OCI-LY7 (cell line): ENCODE measurements around the gene CYP8B1. TPM values are rescaled to one million over a fixed set of nuclear protein-coding genes. Genes with fewer than 3 reads are reported as not detected.

ENCODE experiments used
- BruUV-seq: library from RNA; stranded (reverse); fragments of 400-500 nt; replicated peaks from 2 replicates; lab custom pipeline; 2021; lab: Mats Ljungman, UMichigan
- CTCF ChIA-PET: fragments of 300-600 bp; sonication (Branson Sonifier 250); formaldehyde crosslinking; loops from one replicate; lab custom pipeline; 2022; ENCODE audit warnings: antibody characterized with exemption; ENCODE audit not compliant: unreplicated experiment; lab: Charles Lee
- POLR2A ChIA-PET: fragments of 300-600 bp; sonication (Branson Sonifier 250); formaldehyde crosslinking; loops from one replicate; lab custom pipeline; 2022; ENCODE audit warnings: antibody characterized with exemption; lab: Charles Lee
- DNase-seq: peaks from one replicate; pipeline ENCODE4 v3.0.0-alpha.2; 2015; ENCODE audit warnings: low spot score
- H2AFZ ChIP-seq: fragments of 200-600 bp; sonication (generic), shearing (Covaris generic); 2 replicates; pipeline ENCODE4 v1.6.1; 2014; ENCODE audit warnings: mild to moderate bottlenecking, antibody characterized with exemption, low read length, moderate library complexity
- H3K27ac ChIP-seq: fragments of 200-600 bp; sonication (generic); 2 replicates; pipeline ENCODE4 v1.5.1; 2014; ENCODE audit warnings: mixed run types, low read depth, mild to moderate bottlenecking, moderate library complexity, low read length, inconsistent platforms; ENCODE audit not compliant: poor library complexity, severe bottlenecking
- H3K36me3 ChIP-seq: fragments of 200-600 bp; sonication (generic); 2 replicates; pipeline ENCODE4 v1.6.1; 2014; ENCODE audit warnings: mild to moderate bottlenecking, antibody characterized with exemption, low read length, moderate library complexity, mixed read lengths; ENCODE audit not compliant: insufficient read depth
- H3K4me1 ChIP-seq: fragments of 200-600 bp; sonication (generic); 2 replicates; pipeline ENCODE4 v1.5.1; 2014; ENCODE audit warnings: mild to moderate bottlenecking, low read length; ENCODE audit not compliant: insufficient read depth, poor library complexity, severe bottlenecking
- H3K4me2 ChIP-seq: fragments of 200-600 bp; sonication (generic); 2 replicates; pipeline ENCODE4 v1.6.1; 2014; ENCODE audit warnings: mild to moderate bottlenecking, low read length
- H3K4me3 ChIP-seq: fragments of 200-600 bp; sonication (generic); 2 replicates; pipeline ENCODE4 v1.5.1; 2014; ENCODE audit warnings: mild to moderate bottlenecking, low read depth, low read length; ENCODE audit not compliant: poor library complexity, severe bottlenecking
- H3K79me2 ChIP-seq: fragments of 200-600 bp; sonication (generic); 2 replicates; pipeline ENCODE4 v1.6.1; 2016; ENCODE audit warnings: low read depth, mild to moderate bottlenecking, low read length, moderate library complexity, mixed read lengths; ENCODE audit not compliant: insufficient read depth
- H3K9me2 ChIP-seq: fragments of 200-600 bp; sonication (generic); 2 replicates; pipeline ENCODE4 v1.6.1; 2016; ENCODE audit warnings: mild to moderate bottlenecking, low read length, mixed read lengths; ENCODE audit not compliant: insufficient read depth
- H3K9me3 ChIP-seq: fragments of 200-600 bp; sonication (generic); 2 replicates; pipeline ENCODE4 v1.6.1; 2014; ENCODE audit warnings: mild to moderate bottlenecking, mixed run types, low read length, mixed read lengths
- H4K20me1 ChIP-seq: fragments of 200-600 bp; sonication (generic); 2 replicates; pipeline ENCODE4 v1.6.1; 2014; ENCODE audit warnings: mild to moderate bottlenecking, antibody characterized with exemption, low read length, moderate library complexity, mixed read lengths; ENCODE audit not compliant: insufficient read depth
- CTCF ChIP-seq: fragments of 200-600 bp; sonication (generic); conservative IDR thresholded peaks from 2 replicates; pipeline ENCODE4 v1.5.1; 2014; ENCODE audit warnings: mild to moderate bottlenecking, antibody characterized with exemption, low read length, moderate library complexity, mixed read lengths
- EZH2phosphoT487 ChIP-seq: fragments of 200-600 bp; sonication (generic); IDR thresholded peaks from 2 replicates; pipeline ENCODE4 v1.6.1; 2018; ENCODE audit warnings: low read depth, borderline replicate concordance, mild to moderate bottlenecking, mixed run types, antibody characterized with exemption, low read length, moderate library complexity, mixed read lengths
- intact Hi-C: fragments of 100-400 bp; cut with micrococcal nuclease; formaldehyde crosslinking; loops from one replicate; pipeline ENCODE4 v1.10.0; 2022; ENCODE audit not compliant: unreplicated experiment
- total RNA-seq, 2 experiments: library from RNA; depleted of rRNA in 1 of 2; stranded (reverse); fragments of >200 nt in 1 of 2; shearing (Covaris generic) in 1 of 2; gene quantifications; 2 replicates each; pipeline ENCODE4 v1.2.3, GENCODE V29; 2014 to 2022

Gene CYP8B1
- total RNA-seq, 2 experiments from 2014 or later = not detected

GRCh38 chr3:42895580-42895868 is 19.8 kb upstream of the CYP8B1 start:
- H3K36me3 ChIP-seq = no peaks in the 10 kb centered on the region
- H3K9me2 ChIP-seq = no peaks in the 10 kb centered on the region
- no peak overlapping the region for H3K27ac ChIP-seq
- no peaks in the 10 kb centered on the region for H3K4me1 ChIP-seq
- H3K4me3 ChIP-seq = no peak overlapping the region
- ChIA-PET CTCF (no interaction called here), POLR2A (interaction anchor here (0.7 kb wide), 1 partner anchor 21 kb away, joined by 3 read pairs; no protein-coding TSS in a partner anchor)
- H2AFZ ChIP-seq = no peak overlapping the region
- no peak overlapping the region for H3K4me2 ChIP-seq
- TF ChIP-seq CTCF (no peak), EZH2phosphoT487 (no peak)
- H3K9me3 ChIP-seq = no peaks in the 10 kb centered on the region
- no TSS peak for BruUV-seq
- H3K79me2 ChIP-seq = no peaks in the 10 kb centered on the region
- no peaks in the 10 kb centered on the region for H4K20me1 ChIP-seq
- intact Hi-C loops = no loop called here
- DNase-seq = no peak

GRCh38 chr3:42894698-42895579 is 19.3 kb upstream of the CYP8B1 start:
- Histone ChIP-seq H3K4me1 (no peaks in the 10 kb centered on the region), H3K4me3 (no peak overlapping the region), H2AFZ (no peak overlapping the region), H3K9me2 (no peaks in the 10 kb centered on the region), H3K79me2 (no peaks in the 10 kb centered on the region), H3K27ac (no peak overlapping the region), H3K4me2 (no peak overlapping the region), H3K36me3 (no peaks in the 10 kb centered on the region), H3K9me3 (no peaks in the 10 kb centered on the region), H4K20me1 (no peaks in the 10 kb centered on the region)
- ChIA-PET POLR2A (no interaction called here), CTCF (no interaction called here)
- DNase-seq = no peak
- BruUV-seq = no TSS peak
- intact Hi-C loops = no loop called here
- TF ChIP-seq CTCF = no peak
- TF ChIP-seq EZH2phosphoT487 = no peak

- Histone ChIP-seq H3K79me2 (no peaks in the 10 kb centered on the region), H3K4me3 (no peak overlapping the region), H3K36me3 (no peaks in the 10 kb centered on the region), H3K4me1 (no peaks in the 10 kb centered on the region), H3K9me3 (no peaks in the 10 kb centered on the region), H4K20me1 (no peaks in the 10 kb centered on the region), H2AFZ (no peak overlapping the region), H3K9me2 (no peaks in the 10 kb centered on the region), H3K27ac (no peak overlapping the region), H3K4me2 (no peak overlapping the region)
- no peak for TF ChIP-seq CTCF
- no peak for TF ChIP-seq EZH2phosphoT487
- ChIA-PET CTCF (no interaction called here), POLR2A (interaction anchor here (1.0 kb wide), 1 partner anchor 15 kb away, joined by 3 read pairs; no protein-coding TSS in a partner anchor)
- BruUV-seq = no TSS peak
- DNase-seq = no peak
- intact Hi-C loops = no loop called here
Observed at GRCh38 chr3:42892807-42893206, 17.1 kb upstream of the CYP8B1 start.
